A673 (cell line): ENCODE results near the gene SCEL.

ENCODE experiments used
- CTCF ChIP-seq: fragments of 300-800, 200-600 bp; sonication (generic); conservative IDR thresholded peaks from 2 replicates; pipeline ENCODE4 v1.5.1; 2017; ENCODE audit warnings: low read depth, mild to moderate bottlenecking, antibody characterized with exemption, low read length, moderate library complexity, mixed read lengths
- EZH2 ChIP-seq: fragments of 200-600 bp; sonication (generic); IDR thresholded peaks from 2 replicates; pipeline ENCODE4 v1.6.1; 2017; ENCODE audit warnings: borderline replicate concordance, low read depth, mild to moderate bottlenecking, mixed read lengths, antibody characterized with exemption, low read length; ENCODE audit not compliant: poor library complexity, severe bottlenecking

- no peak for TF ChIP-seq EZH2
- no peak for TF ChIP-seq CTCF
Measured at GRCh38 chr13:77563111-77563510, 27.6 kb downstream of the SCEL start.
